Eye (tissue), 1 donor: ENCODE results near the gene PDZD2.
A peak's percentile ranks its signal among the peaks of the same experiment; 100 is the strongest.

ENCODE experiments used
- DNase-seq: peaks from one replicate; pipeline ENCODE4 v3.0.0-alpha.2; 2015

PDZD2 gene

DNA sequence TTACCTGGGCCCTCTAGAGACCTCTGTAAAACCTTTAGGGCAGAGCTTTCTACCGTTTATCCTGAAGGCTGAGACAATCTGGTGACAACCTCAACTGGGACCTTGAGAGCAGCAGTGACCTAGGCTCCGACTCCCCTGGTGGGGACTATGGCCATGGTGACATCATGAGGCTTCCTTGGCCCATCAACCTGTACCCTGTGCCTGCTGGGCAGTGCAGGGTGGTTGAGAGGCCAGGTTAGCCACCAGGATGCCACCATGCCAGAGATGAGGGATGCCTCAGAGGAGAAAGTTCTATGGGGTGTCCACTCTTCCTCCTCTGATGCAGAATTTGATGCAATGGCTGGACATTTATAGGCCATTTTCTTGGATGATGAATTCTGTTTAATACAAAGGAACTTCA is 194.8 kb downstream of the PDZD2 start:
- no peak for DNase-seq

DNA sequence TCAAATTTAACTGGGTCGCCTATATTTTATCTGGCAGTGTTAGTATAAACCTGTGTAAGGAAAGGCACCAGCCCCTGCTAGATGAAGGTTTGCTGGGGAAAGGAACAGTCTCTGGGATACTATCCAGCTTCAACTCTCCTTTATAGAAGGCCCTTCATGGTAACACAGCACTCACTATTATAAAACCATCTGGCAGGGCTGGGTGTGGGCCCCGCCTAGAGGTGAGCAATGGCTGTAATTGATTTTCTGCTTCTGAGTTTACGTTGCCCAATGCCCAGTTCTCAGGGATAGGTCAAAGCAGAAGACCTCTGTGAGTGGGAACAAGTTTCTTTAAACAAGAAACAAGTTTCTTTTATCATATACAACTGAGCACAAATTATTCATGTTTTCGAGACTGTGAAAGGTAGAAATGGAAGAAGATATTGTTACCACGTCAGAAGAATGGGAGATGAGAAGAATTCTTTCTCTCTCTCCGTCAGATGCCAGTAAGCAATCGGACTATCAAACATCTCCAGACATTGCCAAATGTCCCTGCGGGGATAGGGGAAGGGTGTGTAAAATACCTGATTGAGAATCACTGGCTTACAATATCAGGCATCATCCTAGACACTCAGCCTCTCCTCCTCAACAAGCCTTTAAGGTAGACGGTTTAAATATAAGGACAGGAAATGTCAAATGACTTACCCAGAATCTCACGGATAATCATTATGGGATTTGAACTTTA is 205.9 kb downstream of the PDZD2 start:
- DNase-seq = no peak

DNA sequence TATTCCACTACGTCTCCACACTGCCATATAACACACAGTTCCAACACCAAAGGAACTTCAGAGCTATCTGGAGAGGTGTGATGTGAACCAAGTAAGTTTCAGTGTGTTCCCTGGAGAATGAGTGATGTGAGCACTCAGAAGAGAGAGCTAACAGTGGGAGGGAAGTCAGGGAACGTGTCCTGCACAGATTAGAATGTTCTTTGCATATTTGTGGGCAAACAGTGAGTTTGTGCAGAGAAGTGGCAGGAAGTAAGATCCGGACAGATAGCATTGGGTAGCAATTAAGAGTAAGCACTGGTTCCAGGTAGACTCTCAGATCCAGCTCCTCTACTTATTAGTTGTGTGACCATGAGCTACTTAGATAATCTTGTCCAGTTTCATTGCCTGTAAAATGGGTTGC is 206.4 kb downstream of the PDZD2 start:
- no peak for DNase-seq

DNA sequence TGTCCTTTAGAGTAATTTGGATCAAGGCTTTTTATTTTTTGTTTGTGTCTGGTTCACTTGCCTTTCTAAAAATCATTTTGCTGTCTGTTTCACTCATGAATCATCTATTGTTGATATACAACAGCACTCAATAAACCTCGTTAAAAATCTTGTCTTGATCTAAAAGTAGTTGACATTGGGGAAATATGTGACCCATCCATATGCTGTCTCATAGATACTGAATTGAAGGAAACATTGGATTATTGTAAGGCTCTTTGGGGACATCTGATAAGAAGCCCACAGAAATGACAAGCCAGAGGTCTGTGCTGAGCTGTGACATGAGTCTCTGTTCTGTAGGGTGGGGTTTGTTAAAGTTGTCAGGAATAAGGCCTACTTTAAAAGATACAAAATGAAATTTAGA is 208.0 kb downstream of the PDZD2 start:
- DNase-seq = no peak

DNA sequence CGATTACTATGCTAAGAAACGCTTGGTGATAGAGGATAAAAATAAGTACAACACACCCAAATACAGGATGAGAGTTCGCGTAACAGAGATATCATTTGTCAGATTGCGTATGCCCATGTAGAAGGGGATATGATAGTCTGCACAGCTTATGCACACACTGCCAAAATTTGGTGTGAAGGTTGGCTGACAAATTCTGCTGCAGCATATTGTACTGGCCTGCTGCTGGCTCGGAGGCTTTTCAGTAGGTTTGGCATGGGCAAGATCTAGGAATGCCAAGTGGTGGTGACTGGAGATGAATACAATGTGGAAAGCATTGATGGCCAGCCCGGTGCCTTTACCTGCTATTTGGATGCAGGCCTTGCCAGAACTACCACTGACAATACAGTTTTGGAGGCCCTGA is 208.4 kb downstream of the PDZD2 start:
- no peak for DNase-seq

DNA sequence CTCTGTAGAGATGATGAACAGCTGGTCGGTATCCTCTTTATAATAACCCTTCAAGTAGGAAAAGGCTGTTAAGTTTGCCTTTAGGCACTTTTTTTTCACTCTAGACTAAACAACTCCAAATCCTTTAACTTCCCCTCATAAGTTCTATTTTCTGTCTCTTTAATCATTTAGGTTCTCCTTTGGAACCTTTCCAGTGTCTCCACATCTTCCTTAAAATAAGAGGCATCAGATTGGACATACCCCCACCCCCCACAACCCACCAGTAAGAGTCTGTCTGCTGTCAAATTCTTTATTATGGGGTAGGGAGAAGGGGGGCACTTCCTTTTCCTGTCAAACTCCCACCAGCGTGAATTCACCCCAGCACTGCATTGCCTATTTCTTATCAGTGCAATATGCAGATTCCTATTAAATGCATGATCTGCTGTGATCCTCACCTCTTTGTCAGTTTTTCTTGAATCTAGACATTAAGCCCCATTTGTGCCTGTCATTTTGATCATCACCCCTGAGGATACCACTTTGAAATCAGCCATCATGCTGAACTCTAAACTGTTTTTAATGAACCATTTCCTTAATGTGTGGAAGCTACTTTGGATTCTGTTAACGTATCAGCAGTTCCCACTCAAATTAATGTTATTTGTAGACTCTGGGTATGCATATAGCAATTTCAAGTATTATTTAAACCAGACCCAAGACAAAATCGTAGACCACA is 212.2 kb downstream of the PDZD2 start:
- no peak for DNase-seq

DNA sequence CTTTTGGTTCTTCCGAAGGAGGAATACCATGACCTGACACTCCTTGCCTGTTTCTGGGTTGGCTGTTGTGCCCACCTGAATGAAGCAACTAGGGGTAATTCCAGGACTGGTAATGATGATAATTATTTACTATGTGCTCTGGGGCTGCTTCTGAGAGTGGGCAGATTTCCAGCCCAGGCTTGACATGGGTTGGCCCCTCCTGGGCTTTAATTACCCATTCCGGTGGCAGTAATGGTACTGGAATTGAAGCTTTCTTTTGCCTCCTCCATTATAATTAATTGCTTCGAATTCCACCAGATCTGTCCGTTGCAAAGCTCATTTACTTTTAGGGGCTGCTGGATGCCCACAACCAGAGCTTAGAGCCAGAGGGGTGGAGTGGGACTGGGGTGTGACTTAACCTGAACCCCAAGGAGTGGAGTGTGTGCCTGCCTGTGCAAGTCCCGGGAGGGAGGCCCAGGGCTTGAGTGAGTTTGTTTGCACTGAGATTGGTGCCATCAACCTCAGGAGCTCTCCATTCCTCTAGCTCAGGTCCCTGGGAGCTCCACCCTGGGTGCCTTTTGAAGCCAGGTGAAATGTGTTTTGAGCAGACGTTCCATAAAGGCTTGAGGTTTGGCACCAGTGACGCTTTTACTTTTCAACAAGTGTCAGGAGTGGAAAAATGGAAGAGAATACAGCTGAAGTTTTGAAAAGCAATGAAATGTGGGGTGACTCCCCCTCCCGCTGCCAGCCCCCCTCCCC is 214.6 kb downstream of the PDZD2 start:
- DNase-seq = peak; percentile 36

DNA sequence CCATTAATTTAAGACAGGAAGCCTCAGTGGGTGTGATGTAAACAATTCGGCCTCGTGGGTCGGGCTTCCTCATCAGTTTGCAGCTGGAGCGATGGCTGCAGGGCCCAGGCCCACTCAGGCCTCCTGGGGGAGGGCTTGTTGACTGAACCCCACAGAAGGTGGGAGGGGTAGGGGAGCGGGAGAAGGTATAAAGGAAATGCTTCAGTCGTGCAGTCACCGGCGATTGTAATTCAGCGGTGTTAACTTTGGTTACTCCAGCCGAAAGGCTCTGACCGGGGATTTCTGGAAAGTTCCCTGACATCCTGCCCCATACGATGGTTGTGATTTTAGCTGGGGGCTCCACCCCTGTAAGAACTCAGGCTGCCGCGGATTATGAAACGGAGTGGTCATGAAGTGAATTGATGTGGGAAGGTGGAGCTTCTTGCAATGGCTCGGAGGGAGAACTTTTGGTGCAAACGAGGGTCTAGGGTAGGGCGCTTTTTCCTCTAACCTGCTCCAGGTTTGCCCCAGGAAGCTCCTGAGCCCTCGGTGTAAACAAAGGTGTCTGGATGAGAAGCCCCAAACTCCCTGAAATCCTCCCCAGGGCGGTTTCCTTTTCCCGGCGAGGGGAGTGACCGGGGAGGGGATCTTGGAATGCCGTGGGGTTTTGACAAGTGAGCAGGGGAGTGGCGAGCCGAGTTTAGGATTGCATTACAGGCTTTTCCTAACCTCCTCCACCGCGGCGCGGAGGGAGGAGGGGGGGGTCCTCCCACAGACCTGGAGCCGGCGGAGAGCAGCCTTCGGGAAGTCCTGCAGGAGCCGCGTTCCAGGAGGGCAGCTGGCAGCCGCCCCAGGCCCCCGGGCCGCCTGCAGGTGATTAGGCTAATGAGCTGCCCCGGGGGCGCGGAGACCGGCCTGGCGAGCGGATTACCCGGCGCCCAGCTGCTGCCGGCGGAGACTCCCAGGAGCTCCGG is 215.5 kb downstream of the PDZD2 start:
- DNase-seq = peak; percentile 66

DNA sequence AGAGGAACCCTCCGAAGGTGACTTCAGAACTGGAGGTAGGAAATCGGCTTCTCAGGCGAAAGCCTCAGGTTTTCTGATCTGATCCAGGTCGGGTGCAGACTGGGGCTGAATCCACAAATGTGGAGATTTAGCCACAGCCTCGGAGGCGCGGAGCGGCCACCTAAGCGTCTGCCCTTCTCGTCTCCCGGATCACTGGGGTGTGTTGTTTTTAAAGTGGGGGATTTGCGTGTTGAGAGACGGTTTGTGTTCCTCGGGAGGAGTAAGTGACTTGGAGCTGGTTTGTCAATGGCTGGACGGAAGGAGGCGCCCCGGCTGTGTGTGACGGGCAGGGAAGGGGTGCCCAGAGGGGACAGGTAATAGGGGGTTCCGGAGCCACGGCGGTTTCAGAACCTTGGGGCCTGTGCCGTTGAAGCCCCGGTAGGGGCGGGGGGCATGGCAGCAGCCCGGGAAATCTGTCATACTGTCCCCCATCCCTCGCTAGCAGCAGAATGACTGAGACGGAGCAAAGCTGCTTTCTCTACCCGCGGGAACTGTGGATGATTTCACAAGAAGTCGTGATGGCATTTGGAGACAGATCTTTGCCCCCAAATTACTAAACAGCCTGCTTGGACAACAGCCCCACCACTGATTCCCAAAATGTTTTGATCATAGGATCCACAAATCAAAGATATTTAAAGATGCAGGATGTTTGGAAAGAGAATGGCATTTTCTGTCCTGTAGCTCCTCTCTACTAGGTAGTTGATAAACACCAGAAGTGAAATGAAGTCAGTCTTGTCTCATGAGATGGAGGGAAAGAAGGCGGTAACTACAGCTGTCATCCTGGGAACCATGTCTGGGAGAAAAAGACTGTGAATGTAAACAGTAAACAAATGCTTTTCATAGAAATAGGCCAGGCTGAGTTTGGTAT is 216.5 kb downstream of the PDZD2 start:
- peak; percentile 77 for DNase-seq

DNA sequence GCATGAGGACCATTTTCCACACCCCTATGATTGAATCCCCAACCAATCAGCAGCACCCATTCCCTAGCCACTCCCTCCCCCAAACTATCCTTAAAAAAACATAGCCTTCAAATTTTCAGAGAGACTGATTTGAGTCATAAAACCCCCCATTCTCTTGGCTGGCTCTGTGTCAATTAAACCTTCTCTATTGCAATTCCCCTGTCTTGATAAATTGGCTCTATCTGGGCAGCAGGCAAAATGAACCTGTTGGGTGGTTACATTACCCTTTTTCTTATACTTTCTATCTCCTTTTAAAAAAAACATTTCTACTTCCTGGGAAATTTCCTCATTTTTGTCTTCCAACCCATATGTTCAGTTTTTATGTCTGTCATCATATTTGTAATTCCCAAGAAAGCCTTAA is 220.2 kb downstream of the PDZD2 start:
- no peak for DNase-seq

DNA sequence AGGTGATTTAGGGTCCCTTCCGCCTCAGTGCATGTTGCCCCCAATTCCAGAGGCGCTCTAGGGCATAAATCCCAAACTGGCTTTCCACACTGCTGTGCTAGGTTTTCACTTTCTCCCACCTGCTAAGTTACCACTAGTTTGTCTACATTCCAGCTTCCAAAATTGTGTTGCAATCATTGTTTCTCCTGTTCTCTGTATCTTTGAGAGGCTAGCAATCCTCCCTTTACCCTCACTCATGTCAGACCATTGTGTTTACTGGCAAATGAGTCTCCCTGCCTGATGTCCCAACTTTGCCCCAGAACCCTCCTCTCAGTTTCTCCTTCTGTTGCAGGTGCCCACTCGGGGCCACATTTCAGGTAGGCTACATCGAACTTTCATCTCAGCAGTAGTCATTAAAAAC is 221.3 kb downstream of the PDZD2 start:
- DNase-seq = no peak

DNA sequence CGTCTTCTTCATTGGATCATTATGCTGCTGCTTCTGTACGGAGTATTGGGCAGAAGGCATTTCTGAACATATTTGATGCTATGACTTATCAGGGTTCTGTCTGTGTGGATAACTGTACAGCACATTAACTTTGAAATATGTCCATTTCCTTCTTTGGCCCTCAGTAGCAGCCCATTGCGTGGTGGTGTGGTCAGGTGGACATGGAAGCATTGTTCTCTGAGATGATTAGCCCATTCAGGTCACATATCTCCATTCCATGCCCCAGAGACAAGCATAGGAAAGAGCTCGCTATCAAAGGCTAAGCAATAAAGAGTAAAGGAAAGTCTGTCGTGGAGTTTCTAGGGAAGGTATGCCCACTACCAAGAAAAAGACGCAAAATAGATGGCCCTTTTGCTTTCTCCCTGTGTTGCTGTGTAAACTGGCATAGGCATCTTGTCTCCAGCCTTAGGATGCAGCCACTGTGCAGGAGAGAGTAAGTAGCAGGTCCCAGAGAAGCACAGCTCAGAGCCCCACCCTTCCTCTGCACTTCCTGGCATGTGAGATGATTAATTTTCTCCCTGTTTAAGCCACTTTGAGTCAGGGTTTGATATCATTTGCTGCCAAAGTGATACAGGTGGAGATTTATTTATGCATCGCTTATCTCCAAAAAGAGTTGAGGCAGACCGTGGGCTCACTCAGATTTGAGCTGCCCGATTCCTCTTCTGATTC is 221.9 kb downstream of the PDZD2 start:
- DNase-seq = no peak

DNA sequence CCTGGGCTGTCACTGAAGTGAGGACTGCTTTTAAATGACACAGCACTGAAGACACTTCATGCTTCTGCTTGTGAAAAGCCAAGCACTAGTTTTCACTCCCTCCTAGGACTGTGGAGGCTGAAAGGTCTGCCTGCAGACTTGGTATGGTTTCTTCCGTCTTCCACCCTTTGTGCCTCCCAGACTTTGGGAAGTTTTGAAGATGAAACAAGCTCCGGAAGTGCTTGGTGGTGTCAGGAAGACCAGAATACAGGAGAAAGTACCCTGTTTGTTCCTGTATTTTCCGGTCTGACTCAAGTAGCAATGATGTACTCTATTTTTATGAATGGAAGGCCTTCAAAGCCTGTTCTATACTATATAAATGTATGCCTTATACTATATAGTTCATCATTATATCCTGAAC is 222.7 kb downstream of the PDZD2 start:
- DNase-seq = no peak

DNA sequence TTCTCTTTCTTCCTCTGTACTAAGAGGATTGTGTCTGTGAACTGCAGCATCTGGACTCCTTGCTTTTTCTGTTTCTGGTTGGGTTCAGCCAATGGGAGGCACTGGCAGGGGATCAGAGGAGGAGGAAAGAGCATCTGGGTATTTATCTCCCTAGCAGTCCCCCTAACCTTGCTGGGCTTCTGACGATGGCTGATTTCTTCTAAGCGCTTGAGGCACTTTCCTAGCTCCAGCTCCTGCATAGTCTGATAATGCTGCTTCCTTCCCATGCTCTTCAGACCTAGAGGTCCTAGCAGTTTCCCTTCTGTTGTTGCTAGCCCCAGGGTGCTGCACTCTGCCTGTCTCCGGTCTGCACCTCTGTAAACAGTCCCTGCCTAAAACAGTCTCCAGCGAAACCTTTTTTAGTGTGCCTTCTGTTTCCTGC is 225.1 kb downstream of the PDZD2 start:
- peak; percentile 62 for DNase-seq

DNA sequence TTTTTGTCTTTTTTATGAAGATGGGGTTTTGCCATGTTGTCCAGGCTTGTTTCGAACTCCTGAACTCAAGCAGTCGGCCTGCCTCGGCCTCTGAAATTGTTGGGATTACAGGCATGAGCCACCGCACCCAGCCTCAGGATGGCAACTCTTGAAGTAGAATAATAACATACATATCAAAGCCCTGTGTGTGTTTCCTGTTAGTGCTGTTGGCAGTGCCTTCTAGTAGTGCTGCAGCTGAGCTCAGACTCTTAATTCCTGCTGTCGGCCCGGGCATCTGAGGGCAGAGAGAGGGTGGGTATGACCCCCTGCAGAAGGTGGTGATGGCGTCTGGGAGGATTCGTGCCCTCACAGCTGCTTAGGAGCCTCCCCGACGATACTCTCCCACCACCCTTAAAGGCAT is 227.2 kb downstream of the PDZD2 start:
- no peak for DNase-seq

DNA sequence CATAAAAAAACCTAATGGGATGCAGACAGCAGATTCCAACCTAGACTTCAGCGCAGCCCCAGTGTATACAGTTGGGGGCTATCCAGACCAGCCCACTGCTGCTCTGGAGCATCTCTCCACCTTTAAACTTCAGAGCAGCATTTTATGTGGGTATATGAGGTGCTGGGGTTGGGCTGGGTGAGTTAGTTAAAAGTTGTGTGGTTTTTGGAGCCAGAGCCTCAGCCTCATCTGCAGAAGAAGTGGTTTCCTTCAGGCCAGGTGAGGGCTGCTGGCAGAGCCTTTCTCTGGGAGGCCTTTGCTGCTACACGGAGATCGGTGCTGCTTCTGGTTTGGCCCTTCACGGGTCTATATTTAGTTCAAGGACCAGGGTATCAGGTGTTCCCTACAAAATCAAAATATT is 228.3 kb downstream of the PDZD2 start:
- no peak for DNase-seq

DNA sequence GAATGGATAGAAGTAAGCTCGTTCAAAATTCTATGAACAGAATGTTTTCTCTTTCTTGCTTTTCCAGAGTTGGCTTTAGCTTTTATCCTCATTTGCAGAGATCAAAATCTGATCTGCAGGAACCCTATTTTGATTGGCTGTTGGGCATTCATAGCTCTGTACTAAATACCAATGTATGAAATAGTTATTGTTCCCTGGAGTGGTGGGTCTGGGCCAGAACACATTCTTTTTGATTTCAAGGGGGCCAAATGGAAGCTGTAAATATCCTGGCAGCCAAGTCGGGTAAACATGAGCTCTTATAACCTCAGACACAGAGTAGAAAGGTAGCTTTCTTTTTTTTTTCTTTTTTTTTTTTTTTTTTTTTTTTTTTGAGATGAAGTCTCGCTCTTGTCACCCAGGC is 241.5 kb downstream of the PDZD2 start:
- DNase-seq = no peak

DNA sequence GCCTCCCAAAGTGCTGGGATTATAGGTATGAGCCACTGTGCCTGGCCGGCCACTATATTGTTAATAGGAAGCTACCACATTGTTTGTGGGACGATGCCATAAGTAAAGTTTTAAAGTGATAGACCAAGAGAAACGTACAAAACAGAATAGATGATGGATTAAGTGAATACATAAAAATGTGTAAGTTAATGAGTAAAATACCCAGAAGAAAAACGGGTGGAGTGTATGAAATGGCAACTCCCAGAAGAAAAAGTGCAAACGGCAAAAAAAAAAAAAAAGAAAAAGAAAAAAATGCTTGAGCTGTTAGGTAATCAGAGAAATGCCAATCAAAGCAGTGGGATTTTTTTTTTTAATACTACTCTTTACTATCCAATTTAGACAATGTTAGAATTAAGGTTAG is 246.0 kb downstream of the PDZD2 start:
- DNase-seq = no peak

DNA sequence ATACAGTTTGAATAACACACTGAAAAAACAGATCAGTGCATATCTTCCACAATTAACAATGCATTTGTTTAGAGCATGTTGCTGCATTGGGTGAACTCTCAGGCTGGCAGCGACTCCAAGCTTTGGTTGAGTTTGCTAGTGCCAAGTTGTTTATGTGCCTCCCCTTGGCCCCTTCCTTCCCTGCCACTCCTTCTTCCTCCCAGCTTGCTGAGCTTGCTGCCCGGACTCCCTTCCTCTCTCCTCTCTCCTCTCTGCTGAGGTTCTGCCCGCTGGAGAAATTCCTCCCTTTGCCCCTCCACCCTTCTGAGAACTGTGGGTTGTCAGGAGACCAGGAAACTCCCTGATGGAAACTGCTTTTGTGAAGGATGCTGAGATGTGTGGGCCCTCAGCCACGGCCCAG is 247.3 kb downstream of the PDZD2 start:
- DNase-seq = no peak

DNA sequence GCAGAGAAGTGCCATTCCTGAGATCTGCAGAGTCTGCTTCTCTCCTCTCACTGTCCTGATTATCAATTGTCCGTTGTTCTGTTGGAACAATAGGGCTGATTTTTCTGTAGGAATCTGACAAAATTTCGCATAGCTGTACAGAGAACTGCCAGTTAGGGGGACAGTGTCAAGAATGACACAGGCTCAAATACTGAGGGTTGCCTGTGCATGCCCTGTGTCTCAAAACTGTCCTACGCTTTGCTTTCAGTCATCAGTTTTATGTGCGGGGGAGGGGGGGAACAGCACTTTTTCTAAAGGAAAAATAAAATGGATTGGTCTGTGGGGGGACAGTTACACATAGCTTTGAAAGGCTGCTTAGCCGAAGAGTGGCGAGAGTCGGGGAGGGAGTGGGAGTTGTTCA is 248.6 kb downstream of the PDZD2 start:
- DNase-seq = no peak

DNA sequence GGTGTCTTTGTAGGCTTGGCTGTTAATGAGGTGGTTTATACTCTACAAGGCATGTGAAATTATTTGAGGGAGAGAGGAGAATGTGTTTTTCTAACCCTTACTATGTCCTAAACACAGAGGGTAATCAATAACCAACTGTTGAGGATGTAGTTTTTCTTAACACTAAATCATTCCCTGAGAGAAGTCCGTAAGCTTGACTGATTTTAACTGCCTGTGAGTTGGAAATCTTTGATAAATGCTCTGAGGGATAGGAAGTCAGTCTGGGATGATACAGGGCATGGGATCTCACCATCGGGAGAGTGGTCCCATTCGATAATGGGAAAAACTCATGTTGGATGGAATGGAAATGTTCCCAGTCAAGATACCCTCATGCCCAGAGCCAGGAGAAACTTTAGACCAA is 249.6 kb downstream of the PDZD2 start:
- DNase-seq = no peak
